SK-N-SH (cell line): ENCODE data around the gene CDC45.

ENCODE experiments used
- EZH2phosphoT487 ChIP-seq: fragments of 200-600 bp; sonication (generic); IDR thresholded peaks from 2 replicates; pipeline ENCODE4 v1.6.1; 2017; ENCODE audit warnings: low read depth, mixed run types, mild to moderate bottlenecking, antibody characterized with exemption, moderate library complexity, borderline replicate concordance
- GABPA ChIP-seq: IDR thresholded peaks from 2 replicates; pipeline ENCODE4 v1.4.0; 2012; ENCODE audit warnings: low read depth, mild to moderate bottlenecking
- POLR2AphosphoS5 ChIP-seq: IDR thresholded peaks from 2 replicates; pipeline ENCODE4 v1.6.1; 2012; ENCODE audit warnings: low read depth, low read length
- TF ChIP-seq, protein P1 (sequence below): fragments of 200-600 bp; sonication (generic); IDR thresholded peaks from 2 replicates; pipeline ENCODE4 v1.6.1; 2017; ENCODE audit warnings: antibody characterized with exemption, mild to moderate bottlenecking, moderate library complexity
- TF ChIP-seq, protein P2 (sequence below): fragments of 150-350 bp; IDR thresholded peaks from 2 replicates; pipeline ENCODE4 v1.6.1; 2016; ENCODE audit warnings: mild to moderate bottlenecking, low read depth, low read length
- TF ChIP-seq, protein P3 (sequence below): IDR thresholded peaks from 2 replicates; pipeline ENCODE4; 2012

DNA sequence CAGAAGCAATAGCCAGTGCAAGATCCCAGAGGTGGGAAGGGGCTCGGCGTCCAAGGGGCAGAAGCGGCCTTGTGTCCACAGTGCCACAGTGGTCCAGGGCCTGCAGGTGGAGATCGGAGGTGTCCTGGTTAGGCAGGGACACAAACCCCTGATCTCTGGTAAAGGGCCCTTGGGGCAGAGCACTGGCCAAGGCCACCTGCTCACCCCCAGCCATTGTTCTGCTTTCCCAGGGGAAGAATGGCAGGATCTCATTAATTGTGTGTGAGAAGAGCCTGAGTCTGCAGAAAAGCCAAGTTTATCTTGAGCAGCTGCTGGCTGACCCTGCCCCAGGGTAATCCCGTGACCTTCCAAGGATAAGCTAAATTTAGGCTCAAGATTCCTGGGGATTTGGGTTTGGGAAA is 47.6 kb downstream of the CDC45 start:
- TF ChIP-seq, protein P1, sequence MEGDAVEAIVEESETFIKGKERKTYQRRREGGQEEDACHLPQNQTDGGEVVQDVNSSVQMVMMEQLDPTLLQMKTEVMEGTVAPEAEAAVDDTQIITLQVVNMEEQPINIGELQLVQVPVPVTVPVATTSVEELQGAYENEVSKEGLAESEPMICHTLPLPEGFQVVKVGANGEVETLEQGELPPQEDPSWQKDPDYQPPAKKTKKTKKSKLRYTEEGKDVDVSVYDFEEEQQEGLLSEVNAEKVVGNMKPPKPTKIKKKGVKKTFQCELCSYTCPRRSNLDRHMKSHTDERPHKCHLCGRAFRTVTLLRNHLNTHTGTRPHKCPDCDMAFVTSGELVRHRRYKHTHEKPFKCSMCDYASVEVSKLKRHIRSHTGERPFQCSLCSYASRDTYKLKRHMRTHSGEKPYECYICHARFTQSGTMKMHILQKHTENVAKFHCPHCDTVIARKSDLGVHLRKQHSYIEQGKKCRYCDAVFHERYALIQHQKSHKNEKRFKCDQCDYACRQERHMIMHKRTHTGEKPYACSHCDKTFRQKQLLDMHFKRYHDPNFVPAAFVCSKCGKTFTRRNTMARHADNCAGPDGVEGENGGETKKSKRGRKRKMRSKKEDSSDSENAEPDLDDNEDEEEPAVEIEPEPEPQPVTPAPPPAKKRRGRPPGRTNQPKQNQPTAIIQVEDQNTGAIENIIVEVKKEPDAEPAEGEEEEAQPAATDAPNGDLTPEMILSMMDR: no peak
- TF ChIP-seq, protein P2, sequence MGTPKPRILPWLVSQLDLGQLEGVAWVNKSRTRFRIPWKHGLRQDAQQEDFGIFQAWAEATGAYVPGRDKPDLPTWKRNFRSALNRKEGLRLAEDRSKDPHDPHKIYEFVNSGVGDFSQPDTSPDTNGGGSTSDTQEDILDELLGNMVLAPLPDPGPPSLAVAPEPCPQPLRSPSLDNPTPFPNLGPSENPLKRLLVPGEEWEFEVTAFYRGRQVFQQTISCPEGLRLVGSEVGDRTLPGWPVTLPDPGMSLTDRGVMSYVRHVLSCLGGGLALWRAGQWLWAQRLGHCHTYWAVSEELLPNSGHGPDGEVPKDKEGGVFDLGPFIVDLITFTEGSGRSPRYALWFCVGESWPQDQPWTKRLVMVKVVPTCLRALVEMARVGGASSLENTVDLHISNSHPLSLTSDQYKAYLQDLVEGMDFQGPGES: no peak
- TF ChIP-seq GABPA (no peak), EZH2phosphoT487 (no peak), POLR2AphosphoS5 (no peak)
- TF ChIP-seq, protein P3, sequence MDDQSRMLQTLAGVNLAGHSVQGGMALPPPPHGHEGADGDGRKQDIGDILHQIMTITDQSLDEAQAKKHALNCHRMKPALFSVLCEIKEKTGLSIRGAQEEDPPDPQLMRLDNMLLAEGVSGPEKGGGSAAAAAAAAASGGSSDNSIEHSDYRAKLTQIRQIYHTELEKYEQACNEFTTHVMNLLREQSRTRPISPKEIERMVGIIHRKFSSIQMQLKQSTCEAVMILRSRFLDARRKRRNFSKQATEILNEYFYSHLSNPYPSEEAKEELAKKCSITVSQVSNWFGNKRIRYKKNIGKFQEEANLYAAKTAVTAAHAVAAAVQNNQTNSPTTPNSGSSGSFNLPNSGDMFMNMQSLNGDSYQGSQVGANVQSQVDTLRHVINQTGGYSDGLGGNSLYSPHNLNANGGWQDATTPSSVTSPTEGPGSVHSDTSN: no peak
